K562 (cell line): ENCODE measurements around the gene GTF2A1L. TPM values are rescaled to one million over a fixed set of nuclear protein-coding genes. Genes with fewer than 3 reads are reported as not detected.

Experiments
- ATAC-seq: fragments of 200-7000 bp; cut with Tn5 transposase; 3 replicates; pipeline ENCODE4 v1.9.1; 2020; ENCODE audit warnings: moderate library complexity
- BruUV-seq: library from RNA; stranded (reverse); fragments of 400-500 nt; replicated peaks from 2 replicates; lab custom pipeline; 2021; lab: Mats Ljungman, UMichigan
- CTCF ChIA-PET: fragments of 300-600 bp; formaldehyde crosslinking; extraction: SDS; loops from one replicate; lab custom pipeline; 2021; ENCODE audit warnings: low intra/inter-chr PET ratio; lab: Yijun Ruan, JAX
- POLR2A ChIA-PET: fragments of 300-600, 350-650 bp; sonication (Branson Sonifier 250); formaldehyde crosslinking; extraction: SDS; loops from one replicate; lab custom pipeline; 2021; ENCODE audit warnings: antibody characterized with exemption, inconsistent platforms; lab: Yijun Ruan, JAX
- DNase-seq, 4 experiments: peaks; one replicate each; pipeline versions ENCODE4 v3.0.0 to v3.0.0-alpha.2; 2011 to 2018; ENCODE audit warnings: low spot score in 3 of 4, mixed read lengths in 3 of 4; ENCODE audit errors: extremely low read depth in 1 of 4
- FAIRE-seq: peaks from 2 replicates; lab custom pipeline; 2011; peaks lifted over from hg19 to GRCh38; lab: Jason Lieb, UNC
- H2AFZ ChIP-seq: 2 replicates; pipeline ENCODE4 v1.6.0; 2011; ENCODE audit warnings: low read depth, low read length, control low read depth, inconsistent platforms
- H3K27ac ChIP-seq: fragments of 200-600 bp; 3 replicates; pipeline ENCODE4 v1.8.0; 2011; ENCODE audit warnings: low read depth, mild to moderate bottlenecking, control low read depth, inconsistent platforms, low read length, moderate library complexity, mixed read lengths; ENCODE audit errors: extremely low read depth
- H3K27me3 ChIP-seq, 2 experiments: fragments of 300-600 bp in 1 of 2; 2 replicates in 1 of 2; 3 replicates in 1 of 2; pipeline versions ENCODE4 v1.6.0 to v1.8.0; 2011; ENCODE audit warnings: inconsistent platforms in 2 of 2, low read length in 2 of 2, mild to moderate bottlenecking in 1 of 2, mixed read lengths in 1 of 2, moderate library complexity in 1 of 2; ENCODE audit not compliant: control insufficient read depth in 2 of 2, insufficient read depth in 2 of 2
- H3K36me3 ChIP-seq: fragments of 300-600 bp; 3 replicates; pipeline ENCODE4 v1.8.0; 2011; ENCODE audit warnings: mild to moderate bottlenecking, low read length, inconsistent platforms; ENCODE audit not compliant: control insufficient read depth, insufficient read depth
- H3K4me1 ChIP-seq, 2 experiments: fragments of 200-600 bp in 1 of 2; replicated peaks in 1 of 2; 2 replicates in 1 of 2; 3 replicates in 1 of 2; pipeline versions ENCODE4 v1.5.1 to v1.8.0; 2011; ENCODE audit warnings: inconsistent platforms in 2 of 2, low read length in 2 of 2, mild to moderate bottlenecking in 1 of 2, mixed read lengths in 1 of 2, moderate library complexity in 1 of 2; ENCODE audit not compliant: control insufficient read depth in 2 of 2, insufficient read depth in 2 of 2
- H3K4me2 ChIP-seq: 2 replicates; pipeline ENCODE4 v1.6.1; 2011; ENCODE audit warnings: low read length, control low read depth, inconsistent platforms, mixed read lengths; ENCODE audit not compliant: insufficient read depth
- H3K4me3 ChIP-seq: fragments of 200-600 bp; sonication (generic), shearing (Covaris generic); 2 replicates; pipeline ENCODE4 v1.5.1; 2016; ENCODE audit warnings: control low read depth, inconsistent platforms
- H3K79me2 ChIP-seq: fragments of 200-600 bp; 3 replicates; pipeline ENCODE4 v1.8.0; 2011; ENCODE audit warnings: low read length, inconsistent platforms; ENCODE audit not compliant: control insufficient read depth, insufficient read depth
- H3K9ac ChIP-seq, 2 experiments: 2 replicates each; pipeline versions ENCODE4 v1.6.0 to v1.6.1; 2011; ENCODE audit warnings: low read depth in 2 of 2, low read length in 2 of 2, control low read depth in 1 of 2, inconsistent platforms in 1 of 2, mild to moderate bottlenecking in 1 of 2, mixed read lengths in 1 of 2; ENCODE audit not compliant: insufficient read depth in 1 of 2
- H3K9me1 ChIP-seq: one replicate; pipeline ENCODE4 v1.6.0; 2011; ENCODE audit warnings: inconsistent platforms, mild to moderate bottlenecking, low read length, moderate library complexity; ENCODE audit not compliant: control insufficient read depth, insufficient read depth
- H3K9me3 ChIP-seq: replicated peaks from 2 replicates; pipeline ENCODE4 v1.5.1; 2011; ENCODE audit warnings: low read depth, low read length, inconsistent platforms; ENCODE audit not compliant: control insufficient read depth, insufficient read depth
- H4K20me1 ChIP-seq: replicated peaks from 2 replicates; pipeline ENCODE4 v1.6.1; 2011; ENCODE audit warnings: low read length, inconsistent platforms, mixed read lengths; ENCODE audit not compliant: control insufficient read depth, insufficient read depth
- RFX1 ChIP-seq: fragments of 450-650 bp; IDR thresholded peaks from 2 replicates; pipeline ENCODE4 v1.6.1; 2016; ENCODE audit warnings: mild to moderate bottlenecking, moderate library complexity
- TGIF2 ChIP-seq: sonication (generic); formaldehyde crosslinking; IDR thresholded peaks from 2 replicates; pipeline ENCODE4 v1.8.1; 2022; ENCODE audit warnings: mild to moderate bottlenecking, missing genetic modification reagents, moderate library complexity
- ZNF431 ChIP-seq: sonication (generic); formaldehyde crosslinking; IDR thresholded peaks from 2 replicates; pipeline ENCODE4 v1.8.0; 2022; ENCODE audit warnings: mild to moderate bottlenecking, missing genetic modification reagents
- ZNF668 ChIP-seq: fragments of 250-450 bp; sonication (Bioruptor Pico); IDR thresholded peaks from 2 replicates; pipeline ENCODE4 v1.8.0; 2022; ENCODE audit warnings: mild to moderate bottlenecking, inconsistent platforms
- ZNF696 ChIP-seq: fragments of 250-450 bp; sonication (Bioruptor Pico); conservative IDR thresholded peaks from 2 replicates; pipeline ENCODE4 v1.4.0; 2020; ENCODE audit warnings: mild to moderate bottlenecking, moderate library complexity
- WGBS: fragments of 100-300 bp; shearing (Covaris generic); methylation state at CpG from one replicate; pipeline ENCODE4 v1.1.6; 2016; ENCODE audit warnings: low coverage, mixed read lengths; ENCODE audit not compliant: insufficient coverage; ENCODE audit errors: missing lambda C conversion rate; 5-methylcytosine and 5-hydroxymethylcytosine counted together
- in situ Hi-C: fragments of 300-500 bp; cut with MboI; formaldehyde crosslinking; loops from 4 replicates; pipeline ENCODE4 v1.15.0; 2018; ENCODE audit warnings: inconsistent platforms, mixed read lengths
- intact Hi-C: fragments of 100-400 bp; cut with micrococcal nuclease; formaldehyde crosslinking; loops from 2 replicates; pipeline ENCODE4 v1.14.2; 2022
- polyA plus RNA-seq, 8 experiments: library from polyadenylated mRNA; depleted of rRNA in 4 of 8; stranded (reverse) in 5 of 8; unstranded in 3 of 8; fragments of >200 nt; fragmentation: Nextera tagmentation in 2 of 8; fragmentation: Illumina TruSeq in 1 of 8; extraction: Ambion mirVana in 2 of 8; extraction: Trizol in 1 of 8; gene quantifications; 2 replicates each; pipeline versions ENCODE4 v1.2.1 to v1.2.3, GENCODE V29; 2011 to 2014; ENCODE audit warnings: inconsistent platforms in 1 of 8, missing spikeins in 1 of 8
- total RNA-seq, 7 experiments: library from RNA; depleted of rRNA in 6 of 7; stranded (reverse); fragments of >200 nt in 6 of 7; fragmentation: Illumina TruSeq in 2 of 7; extraction: Trizol in 2 of 7; gene quantifications; 2 replicates each; pipeline versions ENCODE4 v1.2.1 to v1.2.3, GENCODE V29; 2011 to 2021; ENCODE audit warnings: low replicate concordance in 1 of 7
- TF ChIP-seq, protein P1 (sequence below): fragments of 450-650 bp; IDR thresholded peaks from 2 replicates; pipeline ENCODE4 v1.6.1; 2014; ENCODE audit warnings: low read depth, mild to moderate bottlenecking, moderate library complexity, borderline replicate concordance
- TF ChIP-seq, protein P2 (sequence below): fragments of 250-450 bp; sonication (Bioruptor Pico); IDR thresholded peaks from 2 replicates; pipeline ENCODE4 v1.9.0; 2021; ENCODE audit warnings: mild to moderate bottlenecking, inconsistent platforms
- TF ChIP-seq, protein P3 (sequence below): fragments of 450-650 bp; IDR thresholded peaks from 2 replicates; pipeline ENCODE4 v1.6.1; 2016

The GTF2A1L gene
- total and polyA plus RNA-seq, 9 of the 15 experiments (the other 6 are each of a cell fraction or from before 2014, with no cell fraction given) = 0.05 to 0.35 (median 0.12) TPM; not detected in 5

DNA sequence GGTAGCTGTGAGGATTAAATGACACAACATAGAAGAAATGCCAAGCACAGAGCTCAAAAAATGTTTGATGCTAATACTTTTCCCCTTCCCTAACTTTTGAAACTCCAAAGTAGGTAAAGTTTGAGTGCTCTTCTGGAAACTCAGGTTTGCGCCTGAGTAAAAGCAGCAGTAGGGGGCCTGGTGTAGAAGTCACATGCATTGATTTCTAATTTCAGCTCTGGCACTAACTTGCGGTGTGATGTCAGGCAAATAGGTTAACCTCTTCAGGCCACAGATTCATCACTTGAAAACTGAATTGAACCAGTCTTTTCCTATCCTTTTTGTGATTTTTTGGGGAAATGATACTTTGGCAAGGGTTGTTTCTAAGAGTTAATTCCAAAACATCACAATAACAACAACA is 110.6 kb downstream of the GTF2A1L start:
- Histone ChIP-seq H3K36me3 (no peaks in the 10 kb centered on the region), H2AFZ (no peak overlapping the region), H3K27ac (no peak overlapping the region), H3K4me3 (no peak overlapping the region), H3K9me3 (no peaks in the 10 kb centered on the region), H3K4me2 (no peak overlapping the region), H3K27me3 (peaks cover 0 to 3% of the 10 kb centered on the region in 2 experiments; a peak in 1 of 5 replicates), H3K9ac (no peak overlapping the region), H3K9me1 (no peaks in the 10 kb centered on the region), H3K79me2 (no peaks in the 10 kb centered on the region), H3K4me1 (peaks cover 0 to 3% of the 10 kb centered on the region in 2 experiments; a peak in 1 of 5 replicates), H4K20me1 (no peaks in the 10 kb centered on the region)
- DNase-seq (no peak), FAIRE-seq (no peak), ATAC-seq (no peak)
- BruUV-seq = no TSS peak
- WGBS = 10% methylated on average over 2 of the region's 2 CpGs
- ChIA-PET POLR2A (interaction anchor here (0.6 to 1.1 kb wide), 2 partner anchors 20 to 125 kb away, joined by 3 to 4 read pairs; no protein-coding TSS in a partner anchor), CTCF (no interaction called here)
- in situ Hi-C loops (no loop called here), intact Hi-C loops (no loop called here)
- TF ChIP-seq ZNF668 (CRISPR knock-in tag) = no peak
- TF ChIP-seq TGIF2 = no peak
- TF ChIP-seq, protein P1, sequence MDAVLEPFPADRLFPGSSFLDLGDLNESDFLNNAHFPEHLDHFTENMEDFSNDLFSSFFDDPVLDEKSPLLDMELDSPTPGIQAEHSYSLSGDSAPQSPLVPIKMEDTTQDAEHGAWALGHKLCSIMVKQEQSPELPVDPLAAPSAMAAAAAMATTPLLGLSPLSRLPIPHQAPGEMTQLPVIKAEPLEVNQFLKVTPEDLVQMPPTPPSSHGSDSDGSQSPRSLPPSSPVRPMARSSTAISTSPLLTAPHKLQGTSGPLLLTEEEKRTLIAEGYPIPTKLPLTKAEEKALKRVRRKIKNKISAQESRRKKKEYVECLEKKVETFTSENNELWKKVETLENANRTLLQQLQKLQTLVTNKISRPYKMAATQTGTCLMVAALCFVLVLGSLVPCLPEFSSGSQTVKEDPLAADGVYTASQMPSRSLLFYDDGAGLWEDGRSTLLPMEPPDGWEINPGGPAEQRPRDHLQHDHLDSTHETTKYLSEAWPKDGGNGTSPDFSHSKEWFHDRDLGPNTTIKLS = no peak
- no peak for TF ChIP-seq ZNF696 (CRISPR knock-in tag)

DNA sequence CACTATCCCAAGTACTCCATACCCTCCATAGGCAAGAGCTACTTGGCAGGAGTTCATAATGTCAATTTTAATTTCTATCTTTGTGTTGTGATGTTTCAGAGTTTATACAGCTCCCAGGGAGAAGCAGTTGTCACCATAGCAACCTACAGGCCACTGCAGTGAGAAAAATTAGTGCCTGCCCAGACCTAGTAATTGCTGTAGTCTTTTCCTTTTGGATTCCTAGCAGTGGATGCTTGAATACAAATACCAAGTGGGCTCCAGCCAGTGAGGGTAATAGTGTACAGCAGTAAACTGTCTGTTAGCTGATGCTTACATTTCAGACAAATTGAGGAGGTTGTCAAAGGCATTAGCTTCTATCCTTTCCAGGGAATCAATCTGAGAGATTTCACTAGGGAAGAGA is 111.2 kb downstream of the GTF2A1L start:
- intact Hi-C loops = no loop called here
- no peak for FAIRE-seq

More for the DNA sequence above, 111.2 kb downstream of the GTF2A1L start:
- Histone ChIP-seq H3K9me1 (no peaks in the 10 kb centered on the region), H3K4me2 (no peak overlapping the region), H4K20me1 (no peaks in the 10 kb centered on the region), H3K4me3 (no peak overlapping the region), H3K27ac (no peak overlapping the region), H3K9me3 (no peaks in the 10 kb centered on the region), H3K79me2 (no peaks in the 10 kb centered on the region), H3K4me1 (peaks cover 0 to 3% of the 10 kb centered on the region in 2 experiments; a peak in 1 of 5 replicates), H3K36me3 (no peaks in the 10 kb centered on the region), H3K27me3 (peaks cover 0 to 4% of the 10 kb centered on the region in 2 experiments; a peak in 1 of 5 replicates), H3K9ac (no peak overlapping the region), H2AFZ (no peak overlapping the region)
- ChIA-PET POLR2A (interaction anchor here (1.1 to 1.5 kb wide), 2 partner anchors 13 to 21 kb away, joined by 4 read pairs; no protein-coding TSS in a partner anchor), CTCF (no interaction called here)
- in situ Hi-C loops = no loop called here
- no TSS peak for BruUV-seq
- TF ChIP-seq ZNF431 (CRISPR knock-in tag) = no peak
- TF ChIP-seq, protein P2, sequence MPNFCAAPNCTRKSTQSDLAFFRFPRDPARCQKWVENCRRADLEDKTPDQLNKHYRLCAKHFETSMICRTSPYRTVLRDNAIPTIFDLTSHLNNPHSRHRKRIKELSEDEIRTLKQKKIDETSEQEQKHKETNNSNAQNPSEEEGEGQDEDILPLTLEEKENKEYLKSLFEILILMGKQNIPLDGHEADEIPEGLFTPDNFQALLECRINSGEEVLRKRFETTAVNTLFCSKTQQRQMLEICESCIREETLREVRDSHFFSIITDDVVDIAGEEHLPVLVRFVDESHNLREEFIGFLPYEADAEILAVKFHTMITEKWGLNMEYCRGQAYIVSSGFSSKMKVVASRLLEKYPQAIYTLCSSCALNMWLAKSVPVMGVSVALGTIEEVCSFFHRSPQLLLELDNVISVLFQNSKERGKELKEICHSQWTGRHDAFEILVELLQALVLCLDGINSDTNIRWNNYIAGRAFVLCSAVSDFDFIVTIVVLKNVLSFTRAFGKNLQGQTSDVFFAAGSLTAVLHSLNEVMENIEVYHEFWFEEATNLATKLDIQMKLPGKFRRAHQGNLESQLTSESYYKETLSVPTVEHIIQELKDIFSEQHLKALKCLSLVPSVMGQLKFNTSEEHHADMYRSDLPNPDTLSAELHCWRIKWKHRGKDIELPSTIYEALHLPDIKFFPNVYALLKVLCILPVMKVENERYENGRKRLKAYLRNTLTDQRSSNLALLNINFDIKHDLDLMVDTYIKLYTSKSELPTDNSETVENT (CRISPR knock-in tag) = no peak
- TF ChIP-seq, protein P3, sequence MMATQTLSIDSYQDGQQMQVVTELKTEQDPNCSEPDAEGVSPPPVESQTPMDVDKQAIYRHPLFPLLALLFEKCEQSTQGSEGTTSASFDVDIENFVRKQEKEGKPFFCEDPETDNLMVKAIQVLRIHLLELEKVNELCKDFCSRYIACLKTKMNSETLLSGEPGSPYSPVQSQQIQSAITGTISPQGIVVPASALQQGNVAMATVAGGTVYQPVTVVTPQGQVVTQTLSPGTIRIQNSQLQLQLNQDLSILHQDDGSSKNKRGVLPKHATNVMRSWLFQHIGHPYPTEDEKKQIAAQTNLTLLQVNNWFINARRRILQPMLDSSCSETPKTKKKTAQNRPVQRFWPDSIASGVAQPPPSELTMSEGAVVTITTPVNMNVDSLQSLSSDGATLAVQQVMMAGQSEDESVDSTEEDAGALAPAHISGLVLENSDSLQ = no peak
- peak; percentile 26 for TF ChIP-seq RFX1
- DNase-seq = no peak
- no peak for ATAC-seq
